ENCODE measurements around the gene MBD5.

MBD5 gene

DNA sequence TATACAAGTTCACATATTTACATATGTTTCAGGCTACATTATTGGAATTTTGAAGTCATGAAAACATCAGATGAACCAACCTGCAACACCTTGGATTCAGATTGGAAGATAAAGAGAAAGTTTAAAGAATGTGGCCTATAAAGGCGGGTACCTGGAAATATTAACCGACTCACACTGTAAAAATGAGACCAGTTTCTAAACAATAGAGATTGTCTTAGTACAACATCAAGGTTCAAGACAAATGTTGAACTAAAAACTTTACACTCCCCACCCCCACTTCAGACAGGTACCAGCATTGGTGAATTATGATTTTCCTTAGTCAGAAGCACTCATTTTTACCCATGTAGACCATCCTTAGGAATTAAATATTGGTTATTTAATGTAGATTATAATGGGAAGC is 437.3 kb downstream of the MBD5 start:
- no peak for DNase-seq (ENCODE audit: low read depth in 3 of 3)

- DNase-seq (ENCODE audit: low read depth in 3 of 3) = no peak
These were observed 438.5 kb downstream of the MBD5 start for GRCh38 chr2:148459377-148459778.

DNA sequence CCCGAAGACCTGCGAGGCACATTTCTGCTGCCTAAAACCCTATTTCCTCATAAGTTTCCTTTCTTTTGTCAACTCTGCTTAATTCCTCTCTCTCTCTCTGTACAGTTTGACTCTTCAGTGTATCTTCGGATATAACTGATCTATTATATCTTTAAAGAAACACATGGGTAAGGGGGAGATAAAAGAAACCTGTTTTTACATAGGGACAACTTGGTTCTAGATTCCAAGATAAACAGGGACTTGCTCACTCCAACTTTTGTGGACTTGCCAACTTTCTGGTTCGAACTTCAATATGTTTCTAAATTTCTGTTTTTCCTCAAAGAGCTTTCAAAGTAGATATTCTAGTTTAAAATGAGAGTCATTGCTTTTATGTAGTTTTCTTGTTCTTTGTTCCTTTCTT is 441.0 kb downstream of the MBD5 start:
- no peak for DNase-seq (ENCODE audit: low read depth in 3 of 3)

- DNase-seq (ENCODE audit: low read depth in 3 of 3) = no peak
These were observed 454.7 kb downstream of the MBD5 start for GRCh38 chr2:148475626-148476025.

DNA sequence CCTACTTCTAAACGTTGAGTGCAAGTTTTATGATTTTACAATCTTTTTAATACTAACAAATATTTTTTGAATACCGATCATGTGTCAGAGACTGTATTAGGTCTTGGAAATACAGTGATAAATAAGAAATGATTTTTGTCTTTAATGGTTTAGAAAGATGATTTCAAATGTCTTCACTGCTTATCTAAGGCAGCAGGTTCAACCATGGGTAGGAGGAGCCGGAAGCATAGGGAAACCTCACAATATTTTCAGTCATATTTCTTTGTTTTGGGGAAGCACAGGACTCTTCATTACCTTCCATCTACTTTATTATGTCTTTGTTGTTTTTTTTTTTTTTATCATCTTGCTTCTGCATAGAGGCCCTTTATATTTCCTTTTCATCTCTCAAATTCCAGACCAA is 458.5 kb downstream of the MBD5 start:
- DNase-seq (ENCODE audit: low read depth in 3 of 3) = no peak

DNA sequence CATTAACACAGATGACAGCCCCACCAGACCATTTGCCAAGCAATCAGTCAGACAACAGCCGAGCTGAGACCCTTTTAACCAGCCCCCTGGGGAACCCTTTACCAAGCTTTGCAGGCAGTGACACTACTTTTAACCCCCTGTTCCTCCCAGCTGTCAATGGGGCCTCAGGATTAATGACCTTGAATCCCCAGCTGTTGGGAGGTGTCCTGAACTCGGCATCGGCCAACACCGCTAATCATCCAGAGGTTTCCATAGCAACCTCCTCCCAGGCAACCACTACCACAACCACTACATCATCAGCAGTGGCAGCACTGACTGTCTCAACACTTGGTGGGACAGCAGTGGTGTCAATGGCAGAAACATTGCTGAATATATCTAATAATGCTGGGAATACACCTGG is 462.8 kb downstream of the MBD5 start:
- DNase-seq (ENCODE audit: low read depth in 3 of 3) = no peak

GRCh38 chr2:148484066-148484465 is 463.2 kb downstream of the MBD5 start:
- DNase-seq (ENCODE audit: low read depth in 3 of 3) = no peak

DNA sequence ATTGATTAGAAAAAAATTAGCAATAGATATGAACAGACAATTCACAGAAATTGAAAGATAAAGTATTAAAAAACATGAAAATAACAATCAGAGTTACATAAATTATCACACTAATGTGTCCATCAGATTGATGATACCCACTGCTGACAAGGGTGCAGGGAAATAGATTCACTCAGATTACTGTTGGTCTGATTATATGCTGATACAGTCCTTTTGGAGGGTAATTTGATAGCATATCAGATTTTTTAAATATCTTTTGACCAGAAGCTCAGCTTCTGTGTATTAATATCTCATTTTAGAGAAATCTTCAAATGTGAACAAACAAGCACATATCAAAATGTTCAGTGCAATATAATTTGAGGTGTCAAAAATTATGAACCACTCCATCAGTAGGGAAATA is 465.8 kb downstream of the MBD5 start:
- no peak for DNase-seq (ENCODE audit: low read depth in 3 of 3)

DNA sequence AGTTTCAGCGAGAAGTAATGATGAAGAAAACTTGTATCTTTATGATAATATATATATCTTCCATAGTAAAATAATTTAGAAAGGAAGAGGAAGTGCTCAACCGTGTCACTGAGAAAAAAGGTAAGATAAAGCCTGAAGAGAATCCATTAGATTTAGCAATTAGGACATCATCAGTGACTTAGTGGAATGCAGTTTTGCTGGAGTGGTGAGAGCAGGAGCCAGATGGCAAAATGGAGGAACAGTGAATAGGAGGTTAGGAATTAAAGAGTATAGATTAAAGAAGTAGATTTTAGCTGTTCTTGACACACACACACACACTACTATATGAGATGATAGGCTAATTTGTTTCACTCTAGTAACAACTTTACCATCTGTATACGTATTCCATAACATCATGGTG is 466.5 kb downstream of the MBD5 start:
- no peak for DNase-seq (ENCODE audit: low read depth in 3 of 3)

DNA sequence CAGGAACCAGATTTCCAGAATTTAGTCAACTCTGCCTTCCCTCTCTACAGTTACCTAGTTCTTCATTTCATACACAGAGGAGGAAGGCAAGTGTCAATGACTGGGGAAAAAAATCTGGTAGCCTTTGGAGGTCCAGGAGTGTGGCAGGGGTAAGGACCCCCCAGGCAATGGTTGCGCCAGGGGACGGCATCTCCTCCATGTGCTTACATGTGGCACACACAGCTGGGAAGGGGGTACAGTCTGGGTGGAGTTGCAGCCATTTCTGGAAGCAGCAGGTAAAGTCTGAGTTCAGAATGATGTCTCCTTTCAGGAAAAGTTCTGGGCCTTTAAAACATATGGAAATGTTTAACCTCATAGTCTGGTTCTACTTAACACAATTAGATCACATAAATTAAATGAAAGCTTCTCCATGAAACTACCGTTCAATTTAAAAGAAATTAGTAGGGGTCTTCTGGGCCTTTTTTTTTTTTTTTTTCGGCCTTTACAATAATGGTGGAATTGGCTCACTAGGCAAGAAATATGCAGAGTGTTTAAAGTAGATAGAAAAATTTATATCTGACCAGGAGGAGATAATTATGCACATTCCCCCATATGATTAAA is 470.0 kb downstream of the MBD5 start:
- DNase-seq (ENCODE audit: low read depth in 3 of 3) = no peak

DNA sequence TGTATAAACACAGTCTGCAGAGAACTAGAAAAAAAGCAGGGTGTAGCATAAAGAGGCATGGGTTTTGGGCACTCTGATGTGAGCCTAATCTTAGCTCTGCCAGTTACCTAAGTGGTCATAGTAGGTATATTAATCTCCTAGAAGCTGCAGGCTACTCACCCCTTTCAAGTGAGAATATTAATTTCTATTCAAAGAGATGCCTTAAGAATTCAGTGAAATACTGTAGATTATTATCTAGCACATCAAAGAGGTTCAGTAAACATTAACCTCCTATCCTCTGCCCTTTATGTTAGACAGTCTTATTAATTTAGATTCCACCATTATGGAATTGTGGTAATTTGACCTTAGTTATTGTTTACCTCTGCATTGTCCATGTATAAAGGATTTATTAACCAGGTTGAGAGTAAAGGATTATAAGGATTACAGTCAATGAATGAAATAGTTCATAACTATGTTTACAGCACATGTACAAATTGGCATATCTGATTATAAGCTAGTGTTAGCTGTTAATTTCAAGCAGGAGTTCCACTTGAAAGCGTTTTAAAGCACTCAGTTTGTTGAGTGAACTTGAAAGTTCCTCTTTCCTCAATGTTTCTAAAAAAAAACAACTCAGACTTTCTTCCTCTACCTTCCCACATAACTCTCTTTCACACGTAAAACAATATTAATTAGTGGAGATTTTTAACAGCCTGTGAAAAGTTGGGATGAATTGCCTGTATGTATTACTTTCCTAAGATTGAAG is 473.1 kb downstream of the MBD5 start:
- DNase-seq (ENCODE audit: low read depth in 3 of 3) = no peak

DNA sequence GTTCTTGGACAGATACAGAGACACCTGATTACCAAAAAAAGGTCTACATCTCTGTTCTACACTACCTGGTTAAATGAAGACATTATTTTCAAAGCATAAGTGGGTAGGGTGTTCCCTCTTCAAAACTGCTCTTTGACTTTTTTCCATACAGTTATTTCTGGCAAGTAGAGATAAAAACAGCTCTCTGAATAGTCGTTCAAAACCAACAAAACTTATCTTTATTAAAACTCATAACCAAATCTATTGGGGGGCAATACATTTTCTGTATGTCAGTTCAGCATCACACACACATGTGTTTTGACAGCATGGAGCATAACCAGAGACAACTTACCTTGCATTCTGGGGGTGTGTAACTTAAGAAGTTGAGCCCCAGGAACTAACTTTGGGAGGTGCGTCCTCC is 474.7 kb downstream of the MBD5 start:
- DNase-seq (ENCODE audit: low read depth in 3 of 3) = no peak

- no peak for DNase-seq (ENCODE audit: low read depth in 3 of 3)
These were observed 480.7 kb downstream of the MBD5 start for GRCh38 chr2:148501545-148501944.

DNA sequence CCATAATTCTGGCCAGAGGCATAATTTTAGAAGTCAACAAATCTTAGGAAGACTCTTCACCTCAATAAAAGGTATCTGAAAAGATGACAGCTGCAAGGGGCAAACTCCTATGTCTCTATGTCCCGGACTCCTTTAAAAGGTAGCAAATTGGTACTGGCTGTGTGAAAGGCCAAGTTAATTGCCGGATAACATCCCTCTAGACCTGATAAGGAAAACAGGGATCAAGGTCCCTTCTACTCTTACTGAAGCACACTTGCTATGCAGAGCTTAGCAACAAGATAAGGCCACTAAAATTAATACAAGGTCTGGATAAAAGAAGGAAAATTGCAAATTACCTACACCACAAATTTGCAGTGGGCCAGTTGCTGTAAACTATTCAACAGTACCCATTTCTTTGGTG is 482.6 kb downstream of the MBD5 start:
- no peak for DNase-seq (ENCODE audit: low read depth in 3 of 3)

- no peak for DNase-seq (ENCODE audit: low read depth in 3 of 3)
These were observed 487.1 kb downstream of the MBD5 start for GRCh38 chr2:148507970-148508369.

- no peak for DNase-seq (ENCODE audit: low read depth in 3 of 3)
These were observed 488.0 kb downstream of the MBD5 start for GRCh38 chr2:148508878-148509287.

DNA sequence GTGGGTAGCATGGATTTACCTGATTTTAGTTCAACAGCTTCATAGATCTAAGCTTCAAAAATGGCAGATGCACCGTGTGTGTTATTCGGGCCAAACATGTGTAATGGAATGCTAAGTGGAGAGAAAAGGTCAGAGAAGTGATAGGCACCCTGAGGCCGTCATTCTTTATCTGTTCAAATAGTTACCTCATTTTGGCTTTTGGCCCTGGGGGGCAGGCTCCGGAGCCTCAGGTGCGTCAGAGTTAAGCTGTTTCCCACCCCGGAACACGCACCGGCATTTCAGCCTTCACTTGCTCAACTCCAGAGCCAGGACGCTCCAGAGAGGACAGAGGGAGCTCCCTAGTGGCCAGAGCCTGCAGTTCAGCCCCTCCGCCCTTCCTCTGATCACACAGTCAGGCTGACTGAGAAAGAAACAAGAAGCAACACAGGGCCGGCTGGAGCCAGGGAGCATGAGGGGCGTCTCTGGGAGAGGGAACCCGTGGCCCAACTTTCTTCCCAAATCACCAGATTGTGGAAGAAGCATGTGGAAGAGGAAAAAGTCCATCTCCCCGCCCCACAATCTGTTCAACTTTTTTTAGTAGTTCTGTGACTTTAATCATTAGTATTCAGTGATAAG is 488.5 kb downstream of the MBD5 start:
- DNase-seq (ENCODE audit: low read depth in 3 of 3) = peak; percentile 73 to 82 (median 80)

DNA sequence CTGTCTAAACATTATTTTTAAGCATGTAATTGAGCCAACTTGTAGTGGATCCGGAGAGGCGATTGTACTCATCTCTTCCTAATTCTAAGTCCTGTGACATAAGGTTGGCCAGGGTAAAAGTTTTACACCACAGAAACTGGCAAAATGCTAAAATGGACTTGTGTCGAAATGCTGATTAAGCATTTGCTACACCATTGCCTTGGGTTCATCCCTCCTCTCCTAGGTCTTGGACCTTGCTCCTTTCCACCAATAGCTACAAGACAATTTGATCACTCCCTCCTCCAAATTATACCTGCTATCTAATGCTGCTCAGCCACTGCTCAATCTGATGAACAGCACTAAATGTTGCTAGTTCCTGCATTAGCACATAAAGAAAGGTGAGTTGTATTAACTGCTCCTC is 491.0 kb downstream of the MBD5 start:
- DNase-seq (ENCODE audit: low read depth in 3 of 3) = no peak

GRCh38 chr2:148512501-148512900 is 491.6 kb downstream of the MBD5 start:
- no peak for DNase-seq (ENCODE audit: low read depth in 3 of 3)

GRCh38 chr2:148513427-148513826 is 492.5 kb downstream of the MBD5 start:
- DNase-seq (ENCODE audit: low read depth in 3 of 3) = no peak

GRCh38 chr2:148515120-148515519 is 494.2 kb downstream of the MBD5 start:
- no peak for DNase-seq (ENCODE audit: low read depth in 3 of 3)

DNA sequence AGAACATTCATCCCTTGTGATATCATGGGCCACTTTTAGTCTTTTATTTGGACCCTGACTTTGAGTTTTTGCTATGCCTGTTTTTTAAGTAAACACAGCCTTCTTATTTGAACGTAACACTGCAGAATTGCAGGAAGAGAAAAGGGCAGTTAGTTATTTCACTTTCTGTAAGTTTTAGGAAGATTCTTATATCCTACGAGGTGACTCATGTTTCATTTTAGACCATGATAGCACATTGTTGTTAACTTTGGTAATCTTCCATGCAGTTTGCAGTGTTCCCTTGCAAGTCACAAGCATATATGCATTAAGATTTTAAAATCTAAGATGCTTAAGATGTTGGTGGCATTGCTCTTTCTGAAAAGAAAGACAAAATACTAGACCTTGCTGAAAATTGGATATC is 495.1 kb downstream of the MBD5 start:
- DNase-seq (ENCODE audit: low read depth in 3 of 3) = no peak

GRCh38 chr2:148517296-148517695 is 496.4 kb downstream of the MBD5 start:
- no peak for DNase-seq (ENCODE audit: low read depth in 3 of 3)
